LoVo (cell line): ENCODE data around the gene SLC9A9.

Source experiments
- DNase-seq: peaks from one replicate; pipeline ENCODE4 v3.0.0-alpha.2; 2016; ENCODE audit warnings: low spot score

Gene SLC9A9

GRCh38 chr3:143358155-143358792, 490.0 kb downstream of the SLC9A9 start:
- no peak for DNase-seq

GRCh38 chr3:143357700-143358099, 490.6 kb downstream of the SLC9A9 start:
- DNase-seq: no peak

- no peak for DNase-seq
Observed at GRCh38 chr3:143356839-143357238, 491.4 kb downstream of the SLC9A9 start.

GRCh38 chr3:143354342-143354741, 493.9 kb downstream of the SLC9A9 start:
- DNase-seq: no peak

- DNase-seq: no peak
Observed at GRCh38 chr3:143352850-143353550, 495.3 kb downstream of the SLC9A9 start.

- no peak for DNase-seq
Observed at GRCh38 chr3:143351895-143352608, 496.2 kb downstream of the SLC9A9 start.

GRCh38 chr3:143351354-143351753, 496.9 kb downstream of the SLC9A9 start:
- no peak for DNase-seq

- no peak for DNase-seq
Observed at GRCh38 chr3:143349455-143349854, 498.8 kb downstream of the SLC9A9 start.

GRCh38 chr3:143348486-143349327, 499.6 kb downstream of the SLC9A9 start:
- DNase-seq: no peak

GRCh38 chr3:143344516-143345165, 503.6 kb downstream of the SLC9A9 start:
- no peak for DNase-seq

GRCh38 chr3:143343944-143344343, 504.3 kb downstream of the SLC9A9 start:
- no peak for DNase-seq

GRCh38 chr3:143343031-143343430, 505.2 kb downstream of the SLC9A9 start:
- no peak for DNase-seq

- DNase-seq: no peak
Observed at GRCh38 chr3:143339451-143339850, 508.8 kb downstream of the SLC9A9 start.

GRCh38 chr3:143337387-143337786, 510.9 kb downstream of the SLC9A9 start:
- no peak for DNase-seq

- DNase-seq: no peak
Observed at GRCh38 chr3:143334231-143334630, 514.0 kb downstream of the SLC9A9 start.

- DNase-seq: no peak
Observed at GRCh38 chr3:143333367-143333766, 514.9 kb downstream of the SLC9A9 start.

- no peak for DNase-seq
Observed at GRCh38 chr3:143332026-143332425, 516.2 kb downstream of the SLC9A9 start.

GRCh38 chr3:143331350-143331749, 516.9 kb downstream of the SLC9A9 start:
- no peak for DNase-seq

GRCh38 chr3:143330296-143330868, 517.9 kb downstream of the SLC9A9 start:
- DNase-seq: no peak

- no peak for DNase-seq
Observed at GRCh38 chr3:143329567-143330211, 518.6 kb downstream of the SLC9A9 start.

GRCh38 chr3:143328451-143328850, 519.8 kb downstream of the SLC9A9 start:
- no peak for DNase-seq
